HG02759 (cell line): ENCODE results near the gene TCEANC.

Source experiments
- ATAC-seq: cut with Tn5 transposase; IDR thresholded peaks from one replicate; pipeline ENCODE4 v1.9.1; 2021; ENCODE audit warnings: mild to moderate bottlenecking, moderate library complexity; ENCODE audit not compliant: unreplicated experiment

TCEANC gene

DNA sequence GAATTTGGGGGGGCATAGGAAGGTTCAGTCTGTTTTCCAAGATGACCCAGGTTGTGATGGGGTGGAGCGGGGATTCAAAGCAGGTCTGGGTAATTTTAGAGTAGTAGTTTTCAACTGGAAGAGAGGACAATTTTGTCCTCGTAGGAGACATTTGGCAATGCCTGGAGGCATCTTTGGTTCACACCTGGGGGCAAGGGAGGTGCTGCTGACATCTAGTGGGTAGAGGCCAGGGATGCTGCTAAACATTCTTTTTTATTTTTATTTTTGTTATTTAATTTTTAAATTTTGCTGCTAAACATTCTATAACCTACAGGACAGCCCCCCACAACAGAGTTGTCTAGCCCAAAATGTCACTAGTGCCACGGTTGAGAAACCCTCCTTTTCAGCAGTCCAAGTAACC lies 37.9 kb downstream of the TCEANC start:
- ATAC-seq = no peak

DNA sequence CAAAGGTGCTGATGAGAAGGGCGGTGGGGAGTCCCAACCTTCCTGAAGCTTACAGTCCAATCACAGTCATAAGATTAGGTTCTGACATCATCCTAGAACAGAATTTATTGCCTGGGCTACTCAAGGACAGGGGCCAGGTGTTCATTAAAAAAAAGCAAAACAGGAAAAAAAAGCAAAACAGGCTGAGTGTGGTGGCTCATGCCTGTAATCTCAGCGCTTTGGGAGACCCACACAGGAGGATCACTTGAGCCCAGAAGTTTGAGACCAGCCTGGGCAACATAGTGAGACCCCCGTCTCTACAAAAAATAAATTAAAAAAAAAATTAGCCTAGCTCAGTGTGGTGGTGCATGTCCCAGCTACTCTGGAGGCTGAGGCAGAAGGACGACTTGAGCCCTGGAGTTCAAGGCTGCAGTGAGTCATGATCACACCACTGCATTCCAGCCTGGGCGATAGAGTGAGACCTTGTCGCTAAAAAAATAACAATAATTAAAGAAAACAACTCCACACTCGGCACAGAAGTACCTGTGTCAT lies 39.0 kb downstream of the TCEANC start:
- ATAC-seq = no peak

DNA sequence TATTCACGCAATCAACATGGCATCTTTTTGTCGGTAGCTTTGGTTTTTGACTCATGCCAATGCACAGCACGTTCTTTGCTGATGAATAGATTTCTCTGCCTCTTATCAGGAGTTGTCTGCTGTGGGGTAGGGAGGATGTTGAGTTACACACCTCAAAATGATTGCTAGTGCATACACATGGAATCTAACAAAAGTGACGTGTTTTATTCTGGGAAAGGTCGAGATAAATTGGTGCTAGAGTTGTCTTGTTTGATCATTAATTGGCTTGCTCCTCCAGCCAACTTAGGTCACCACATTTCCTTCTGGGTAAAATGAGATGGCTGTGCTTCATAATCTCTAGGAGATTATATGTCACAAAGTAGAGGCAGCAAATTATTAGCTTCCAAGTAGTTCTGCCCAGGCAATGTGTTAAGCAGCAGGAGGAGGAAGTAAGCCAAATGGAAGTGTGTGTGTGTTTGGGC lies 39.9 kb downstream of the TCEANC start:
- ATAC-seq = no peak

DNA sequence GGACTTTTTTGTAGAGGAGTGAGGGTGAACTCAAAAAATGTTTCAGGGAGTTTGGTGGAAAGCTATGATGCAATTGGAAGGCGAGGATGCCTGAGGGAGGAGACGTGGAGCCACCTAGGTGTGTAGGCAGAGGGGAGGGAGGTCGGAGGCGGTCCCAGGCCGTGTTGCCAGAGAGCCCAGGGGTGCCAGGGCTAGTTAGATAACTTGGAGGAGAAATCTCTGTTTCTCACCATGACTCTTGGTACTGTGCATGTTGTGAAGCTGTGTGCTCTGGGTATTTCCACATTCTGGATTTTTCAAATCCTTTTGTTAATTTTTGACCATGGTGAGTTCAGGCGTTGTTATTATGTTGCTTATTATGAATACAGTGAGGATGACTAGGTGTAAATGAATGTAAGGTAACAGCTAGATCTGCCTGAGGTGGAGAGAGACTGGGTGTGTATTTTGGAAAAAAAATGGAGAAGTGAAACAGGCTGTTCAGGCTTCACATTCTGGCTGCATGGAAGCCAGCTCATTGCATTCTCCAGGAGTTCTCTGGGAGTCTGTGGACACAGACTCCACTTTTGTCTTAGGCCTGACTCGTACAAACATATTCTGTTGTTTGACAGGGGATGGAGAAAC lies 40.5 kb downstream of the TCEANC start:
- no peak for ATAC-seq

DNA sequence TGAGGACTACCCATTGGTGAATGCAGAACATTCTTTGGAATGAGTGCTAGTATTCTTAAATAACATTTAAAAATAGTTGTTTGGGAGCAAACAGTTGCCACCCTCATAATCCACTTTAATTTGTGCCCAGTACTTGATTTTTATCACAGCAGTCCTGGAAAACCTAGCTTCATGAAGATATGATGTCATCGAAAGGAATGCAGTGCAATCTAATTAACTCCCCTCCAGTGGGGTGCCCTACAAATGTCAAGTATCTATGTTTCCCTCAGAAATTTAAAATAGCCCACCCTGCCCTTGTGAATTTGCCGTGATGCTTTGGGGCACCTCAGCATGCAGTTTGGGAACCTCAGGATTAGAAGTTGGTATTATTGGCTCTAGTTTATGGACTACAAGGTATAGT lies 41.4 kb downstream of the TCEANC start:
- ATAC-seq = no peak

DNA sequence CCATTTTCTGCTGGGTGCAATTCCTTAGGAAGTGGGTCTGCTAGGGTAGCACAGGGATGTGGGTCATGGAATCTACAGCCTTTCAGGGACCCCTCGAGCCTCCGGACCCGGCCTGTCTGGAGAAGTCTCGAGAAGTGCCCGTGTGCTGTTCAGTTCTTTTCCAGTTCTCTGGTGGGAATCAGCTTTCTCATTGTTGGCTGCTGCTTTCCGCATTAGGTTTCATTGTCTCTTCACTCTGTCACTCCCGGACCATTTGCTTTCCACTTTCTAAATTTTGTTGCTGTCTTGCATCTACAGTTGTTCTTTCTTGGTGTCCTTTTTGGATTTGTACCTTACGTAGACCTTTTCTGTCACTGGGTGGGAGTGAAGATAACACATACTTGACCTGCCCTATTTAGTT lies 42.0 kb downstream of the TCEANC start:
- ATAC-seq = no peak

DNA sequence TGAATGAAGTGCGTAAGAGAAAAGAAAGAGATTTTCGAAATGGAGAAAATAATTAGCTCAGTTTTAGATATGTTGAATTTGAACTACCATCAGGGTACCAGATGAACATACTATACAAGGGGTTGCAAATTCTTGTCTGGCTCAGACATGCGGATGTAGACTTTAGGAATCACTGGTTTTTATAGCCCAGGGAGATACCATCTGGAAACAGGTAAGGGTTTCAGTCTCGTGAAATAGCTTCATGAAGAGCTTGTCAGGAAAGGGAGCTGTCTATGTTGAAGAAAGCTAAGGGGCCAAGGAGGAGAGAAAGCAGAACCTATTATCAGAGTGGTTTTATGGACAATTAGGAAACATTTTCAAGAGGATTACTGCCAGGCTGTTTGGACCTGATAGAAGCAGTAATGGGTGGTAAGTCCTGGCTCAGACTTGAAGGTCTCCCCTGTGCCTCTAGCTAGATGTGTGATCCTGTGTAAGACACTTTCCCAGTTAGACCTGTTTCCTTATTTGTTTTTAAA lies 42.7 kb downstream of the TCEANC start:
- no peak for ATAC-seq

DNA sequence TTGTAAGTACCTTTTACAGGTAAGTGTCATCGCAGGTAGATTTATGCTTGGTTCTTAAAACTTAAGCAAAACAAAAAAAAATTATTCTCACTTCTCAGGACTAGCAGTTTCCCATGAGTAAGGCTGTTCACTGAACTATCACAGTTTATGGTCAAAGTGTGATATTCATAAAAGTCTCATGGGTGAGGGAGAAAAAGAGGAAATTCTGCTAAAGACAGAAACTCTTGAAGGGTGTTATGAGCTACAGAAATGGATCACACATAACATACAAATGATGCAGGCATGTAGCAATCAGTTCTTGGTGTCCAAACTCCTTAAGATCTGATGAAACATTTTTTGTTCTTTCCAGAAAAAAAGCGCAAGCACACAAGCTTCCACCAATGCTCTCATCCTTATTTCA lies 44.5 kb downstream of the TCEANC start:
- ATAC-seq = peak; percentile 52

DNA sequence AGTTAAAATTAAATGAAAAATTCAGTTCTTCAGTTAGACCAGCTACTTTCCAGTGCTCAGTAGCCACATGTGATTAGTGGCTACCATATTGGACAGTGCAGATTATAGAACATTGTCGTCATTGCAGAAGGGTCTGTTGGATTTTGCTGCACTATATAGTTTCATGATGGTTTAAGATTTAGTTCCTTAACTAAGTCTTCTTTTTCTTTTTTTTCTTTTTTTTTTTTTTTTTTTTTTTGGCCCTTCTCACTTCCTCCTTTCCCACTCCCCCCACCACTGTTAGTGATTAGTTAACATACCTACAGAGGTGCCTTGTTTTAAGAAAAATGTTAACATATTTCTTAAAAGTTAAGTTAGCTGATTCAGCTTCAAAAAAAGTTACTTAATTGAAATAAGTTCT lies 45.0 kb downstream of the TCEANC start:
- ATAC-seq = peak; percentile 11

DNA sequence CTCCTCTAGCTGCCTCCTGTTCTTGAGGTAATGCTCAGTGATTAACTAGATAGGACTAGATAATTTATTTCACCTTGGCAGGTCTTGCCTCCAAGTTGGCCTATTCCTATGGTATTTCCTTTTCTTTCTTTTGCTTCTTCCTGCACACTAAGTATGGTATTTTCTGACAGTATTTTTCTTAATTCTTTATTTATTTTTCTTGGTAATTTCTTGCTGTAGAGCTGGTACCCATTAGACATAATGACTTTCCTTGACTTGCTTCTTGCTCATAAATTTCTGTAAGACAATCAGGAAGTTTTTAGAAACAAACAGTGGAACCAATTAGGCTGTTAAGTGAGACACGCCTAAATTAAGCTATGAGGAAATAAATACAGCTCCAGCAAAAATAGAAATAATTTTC lies 45.5 kb downstream of the TCEANC start:
- no peak for ATAC-seq

DNA sequence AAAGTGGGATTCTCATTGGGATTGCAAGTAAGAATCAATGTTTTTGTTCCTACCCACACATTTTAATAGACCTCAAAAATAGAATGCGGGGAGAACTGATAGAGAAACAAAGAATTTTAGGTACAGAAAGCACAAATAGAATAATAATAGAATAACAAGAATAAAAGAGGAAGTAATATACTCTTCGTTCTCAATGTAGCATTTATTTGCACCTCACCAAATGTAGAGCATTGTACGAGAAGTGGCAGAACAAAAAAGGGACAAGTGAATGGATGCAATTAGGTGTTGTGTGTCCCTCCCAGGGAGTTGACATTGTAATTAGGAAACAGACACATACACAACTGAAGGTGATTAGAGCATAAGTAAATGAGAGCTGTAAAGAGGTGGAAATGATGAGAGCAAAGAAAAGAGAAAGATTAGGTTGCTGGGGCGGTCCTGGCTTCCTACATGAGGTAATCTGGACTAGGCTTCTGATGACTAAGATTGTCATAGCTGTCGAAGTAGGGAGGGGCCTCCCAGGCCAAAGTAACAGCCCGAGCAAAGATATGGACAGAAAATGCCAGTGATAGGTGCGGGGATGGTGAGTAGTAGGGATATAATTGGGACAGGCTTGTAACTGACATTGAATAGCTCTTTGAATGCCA lies 46.4 kb downstream of the TCEANC start:
- peak; percentile 65 for ATAC-seq

DNA sequence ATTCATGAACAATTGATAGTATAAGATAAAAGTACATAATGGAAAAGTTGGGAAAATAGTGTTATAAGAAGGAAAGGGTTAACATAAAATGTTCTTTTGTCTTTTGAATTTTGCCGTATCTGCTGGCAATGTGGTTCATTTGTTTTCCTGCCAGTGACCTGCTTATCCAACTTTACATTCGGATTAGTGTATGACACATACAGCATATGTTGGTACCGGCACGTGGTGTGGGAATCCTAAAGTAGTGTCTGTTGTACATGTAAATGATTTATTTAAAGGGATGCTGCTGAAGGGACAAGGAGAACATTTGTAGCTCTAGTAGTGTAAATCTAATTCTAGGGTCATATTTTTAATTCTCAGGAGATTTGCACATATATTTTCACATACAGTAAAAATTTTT lies 47.4 kb downstream of the TCEANC start:
- ATAC-seq = no peak

DNA sequence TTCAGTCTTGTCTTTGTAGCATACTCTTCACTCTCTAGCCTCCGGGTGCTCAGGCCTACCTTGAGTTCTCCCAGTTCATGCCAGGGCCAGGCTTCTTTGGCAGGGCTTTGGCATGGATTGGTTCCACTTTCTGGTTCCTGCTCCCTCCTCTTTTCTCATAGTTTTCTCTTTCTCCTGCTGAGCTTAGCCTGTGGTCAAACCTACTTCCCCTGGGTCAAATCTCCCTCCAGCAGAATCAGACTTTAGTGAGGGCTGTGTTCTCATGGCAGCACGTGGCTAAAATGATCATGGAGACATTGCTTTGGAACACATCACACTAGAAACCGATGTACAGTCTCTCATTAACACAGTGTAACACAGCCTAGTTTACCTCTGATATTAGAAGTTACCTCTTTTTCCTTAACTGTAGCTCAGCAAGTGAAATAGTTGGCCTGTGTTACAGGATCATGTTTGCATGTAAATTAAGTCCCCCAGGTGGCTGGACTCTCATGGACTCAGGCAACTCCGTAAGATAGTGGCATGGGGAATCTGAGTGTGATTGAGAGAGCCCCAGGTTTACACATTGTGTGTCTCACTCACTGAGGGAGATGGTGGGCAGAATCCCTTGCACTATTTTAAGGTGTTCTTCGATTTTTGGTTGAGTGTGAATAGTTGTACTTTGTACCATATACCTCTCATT lies 49.3 kb downstream of the TCEANC start:
- no peak for ATAC-seq

DNA sequence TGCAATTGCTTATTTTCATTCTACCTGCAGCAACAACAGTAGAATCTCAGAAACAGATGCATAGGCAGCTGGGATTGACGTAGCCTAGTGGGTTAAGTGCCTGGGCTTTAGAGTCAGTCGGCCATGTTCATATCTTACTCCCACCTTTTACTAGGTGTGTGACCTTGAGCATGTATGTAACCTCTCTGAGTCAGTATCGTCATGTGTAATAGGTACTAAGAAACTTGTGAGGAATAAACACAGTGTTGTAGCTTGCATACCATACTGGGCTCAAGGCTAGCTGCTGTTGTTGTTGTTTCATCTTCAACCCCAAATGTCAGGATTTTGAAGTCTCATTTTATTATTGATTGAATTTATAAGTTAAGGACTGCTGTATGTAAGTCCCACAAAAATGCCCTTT lies 50.2 kb downstream of the TCEANC start:
- ATAC-seq = no peak

DNA sequence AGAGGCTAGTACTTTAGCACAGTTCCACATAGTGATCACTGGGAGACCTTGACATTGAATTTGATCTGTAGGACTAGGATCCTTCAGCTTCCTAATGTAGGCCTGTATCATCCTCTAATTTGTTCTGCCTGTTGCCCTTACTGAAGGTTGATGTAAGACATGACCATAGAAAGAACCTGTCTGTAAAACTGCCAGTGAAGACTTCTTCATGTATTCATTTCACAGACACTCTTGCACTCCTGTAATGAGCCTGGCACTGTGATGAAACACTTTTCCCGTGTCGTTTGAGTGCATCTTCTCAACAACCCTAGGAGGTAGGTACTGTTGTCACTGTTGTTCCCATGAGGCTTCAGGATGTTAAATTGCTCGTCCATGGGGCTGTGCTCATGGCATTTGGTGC lies 50.6 kb downstream of the TCEANC start:
- no peak for ATAC-seq

DNA sequence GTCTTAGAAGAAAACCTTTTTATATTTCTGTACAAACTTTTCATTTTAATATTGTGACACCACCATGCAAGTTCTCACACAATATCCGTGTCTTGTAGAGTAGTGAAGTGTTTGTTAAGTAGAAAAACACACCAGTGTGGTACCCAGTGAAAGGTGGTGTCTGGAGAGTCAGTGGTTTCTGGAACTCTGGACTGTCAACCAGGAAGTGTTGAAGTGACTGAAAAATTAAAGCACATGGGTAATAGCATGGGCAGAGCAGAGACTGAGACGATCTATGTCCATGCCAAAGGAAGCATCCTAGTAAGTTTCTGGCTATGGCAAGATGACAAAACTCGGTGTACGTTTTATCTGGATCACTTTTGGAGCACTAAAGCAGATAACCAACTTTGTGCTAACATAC lies 58.2 kb downstream of the TCEANC start:
- no peak for ATAC-seq
